Measurements from ENCODE around the gene MRPS6.

GRCh38 chr21:34177919-34178567 is 104.7 kb downstream of the MRPS6 start:
- TF ChIP-seq CTCF (IDR thresholded peaks at IDR 0.05): no peak
- no peak for TF ChIP-seq REST (IDR thresholded peaks at IDR 0.05; ENCODE audit: insufficient read depth in 1 of 2, low read depth in 2 of 2, low read length in 1 of 2)
- TF ChIP-seq SIN3A (IDR thresholded peaks at IDR 0.05; ENCODE audit: borderline replicate concordance, insufficient read depth, low read depth, low read length): no peak
- no peak for TF ChIP-seq POLR2AphosphoS5 (IDR thresholded peaks at IDR 0.05; ENCODE audit: low read depth, low read length)
- TF ChIP-seq TCF7L2 (IDR thresholded peaks at IDR 0.05; ENCODE audit: low read depth, low read length): no peak
